ENCODE results near the gene FAM83E. TPM values are rescaled to one million over a fixed set of nuclear protein-coding genes. Genes with fewer than 3 reads are reported as not detected.
"Not testable (repeated sequence)": the region's sequence is repeated elsewhere in the genome, so short reads cannot be mapped to it uniquely, and the experiment has no call there.

The FAM83E gene
- 100 to 1,000 TPM; 180 to 247 TPM for total RNA-seq
- long read RNA-seq, transcript FAM83E-201 (5 exons, 1,926 nt) = major isoform, 43 of 113 reads
- long read RNA-seq, partial matches to known transcripts = 31 of 113 reads
- long read RNA-seq, other reads (novel, unspliced or antisense) = 39 of 113 reads

- intact Hi-C loops (cut with DNase I, micrococcal nuclease) = no loop called here
- ATAC-seq (peak; percentile 67), DNase-seq (peak; percentile 95 to 98)
These were observed at the start of gene FAM83E for GRCh38 chr19:48614436-48615230. Gene FAM83E, minus strand, starts transcription at chr19:48615076. Its CDS starts 1,704 bp downstream, at chr19:48613372.

GRCh38 chr19:48664476-48664875 lies 49.6 kb upstream of the FAM83E start:
- ATAC-seq (no peak), DNase-seq (no peak)
- intact Hi-C loops (cut with DNase I, micrococcal nuclease) = no loop called here

- no peak for DNase-seq
- intact Hi-C loops (cut with DNase I, micrococcal nuclease) = no loop called here
- ATAC-seq = no peak
These were observed 48.8 kb upstream of the FAM83E start for GRCh38 chr19:48663667-48664066.

DNA sequence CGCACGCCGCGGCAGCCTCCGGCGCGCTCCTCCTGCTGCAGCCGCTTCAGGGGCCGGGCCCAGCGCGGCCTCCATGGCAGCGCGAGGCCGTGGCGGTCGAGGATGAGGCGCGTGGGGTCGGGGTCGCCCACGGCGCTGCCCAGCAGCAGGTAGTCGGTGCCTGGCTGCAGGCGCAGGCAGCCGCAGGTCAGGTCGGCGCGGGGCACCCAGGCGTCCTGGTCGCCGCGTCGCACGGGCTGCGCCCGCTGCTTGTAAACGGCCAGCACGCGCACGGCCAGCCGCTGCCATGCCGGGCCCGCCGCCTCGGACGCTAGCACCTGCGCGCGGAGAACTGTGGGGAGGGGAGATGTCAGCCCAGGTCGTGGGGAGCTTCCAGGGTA lies 46.8 kb upstream of the FAM83E start:
- ATAC-seq (no peak), DNase-seq (no peak)
- intact Hi-C loops (cut with DNase I, micrococcal nuclease) = no loop called here

GRCh38 chr19:48660852-48661710 lies 46.2 kb upstream of the FAM83E start:
- ATAC-seq (peak; percentile 70), DNase-seq (peak; percentile 84 to 85)
- intact Hi-C loops (cut with DNase I, micrococcal nuclease) = no loop called here

DNA sequence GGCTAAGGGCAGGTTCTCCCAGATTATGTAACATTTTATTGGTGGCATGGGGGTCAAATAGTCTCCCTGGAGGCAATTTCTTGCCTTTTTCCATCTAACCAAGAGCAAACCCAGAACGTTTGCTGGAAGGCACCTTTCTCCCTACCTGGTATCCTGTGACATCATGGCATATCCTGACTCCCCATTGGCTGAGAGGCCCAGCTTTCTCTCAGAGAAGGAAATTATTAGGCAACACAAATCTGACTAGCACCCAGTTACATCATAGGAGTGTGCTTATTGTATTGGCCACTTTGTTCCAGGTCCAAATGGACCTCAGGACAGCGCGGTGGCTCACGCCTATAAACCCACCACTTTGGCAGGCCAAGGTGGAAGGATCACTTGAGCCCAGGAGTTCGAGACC lies 44.9 kb upstream of the FAM83E start:
- no peak for ATAC-seq
- intact Hi-C loops (cut with DNase I, micrococcal nuclease) = loop anchor here in 1 of 2 donors (10.0 kb wide), 1 partner anchor 185 kb away; no protein-coding TSS in a partner anchor
- DNase-seq = no peak

DNA sequence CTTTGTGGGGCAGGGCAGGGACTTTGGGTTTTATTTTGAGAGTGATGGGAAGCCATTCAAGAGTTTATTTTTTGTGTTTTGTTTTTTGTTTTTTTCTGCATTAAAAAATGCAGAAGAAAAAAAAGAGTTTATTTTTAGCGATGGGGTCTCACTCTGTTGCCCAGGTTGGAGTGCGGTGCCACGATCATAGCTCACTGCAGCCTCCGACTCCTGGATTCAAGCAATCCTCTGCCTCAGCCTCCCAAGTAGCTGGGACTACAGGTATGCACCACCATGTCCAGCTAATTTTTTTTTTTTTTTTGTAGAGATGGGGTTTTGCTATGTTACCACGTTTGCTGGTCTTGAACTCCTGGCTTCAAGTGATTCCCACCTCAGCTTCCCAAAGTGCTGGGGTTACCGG lies 43.6 kb upstream of the FAM83E start:
- ATAC-seq (no peak), DNase-seq (no peak)
- intact Hi-C loops (cut with DNase I, micrococcal nuclease) = loop anchor here in 1 of 2 donors (10.0 kb wide), 1 partner anchor 186 kb away; no protein-coding TSS in a partner anchor

GRCh38 chr19:48657828-48658227 lies 43.0 kb upstream of the FAM83E start:
- not testable (repeated sequence) for DNase-seq
- ATAC-seq = peak; percentile 78
- intact Hi-C loops (cut with DNase I, micrococcal nuclease) = loop anchor here in 1 of 2 donors (10.0 kb wide), 1 partner anchor 187 kb away; no protein-coding TSS in a partner anchor

GRCh38 chr19:48656840-48657474 lies 42.1 kb upstream of the FAM83E start:
- intact Hi-C loops (cut with DNase I, micrococcal nuclease) = loop anchor here in 1 of 2 donors (10.0 kb wide), 1 partner anchor 188 kb away; no protein-coding TSS in a partner anchor
- ATAC-seq (peak; percentile 47), DNase-seq (no peak)

DNA sequence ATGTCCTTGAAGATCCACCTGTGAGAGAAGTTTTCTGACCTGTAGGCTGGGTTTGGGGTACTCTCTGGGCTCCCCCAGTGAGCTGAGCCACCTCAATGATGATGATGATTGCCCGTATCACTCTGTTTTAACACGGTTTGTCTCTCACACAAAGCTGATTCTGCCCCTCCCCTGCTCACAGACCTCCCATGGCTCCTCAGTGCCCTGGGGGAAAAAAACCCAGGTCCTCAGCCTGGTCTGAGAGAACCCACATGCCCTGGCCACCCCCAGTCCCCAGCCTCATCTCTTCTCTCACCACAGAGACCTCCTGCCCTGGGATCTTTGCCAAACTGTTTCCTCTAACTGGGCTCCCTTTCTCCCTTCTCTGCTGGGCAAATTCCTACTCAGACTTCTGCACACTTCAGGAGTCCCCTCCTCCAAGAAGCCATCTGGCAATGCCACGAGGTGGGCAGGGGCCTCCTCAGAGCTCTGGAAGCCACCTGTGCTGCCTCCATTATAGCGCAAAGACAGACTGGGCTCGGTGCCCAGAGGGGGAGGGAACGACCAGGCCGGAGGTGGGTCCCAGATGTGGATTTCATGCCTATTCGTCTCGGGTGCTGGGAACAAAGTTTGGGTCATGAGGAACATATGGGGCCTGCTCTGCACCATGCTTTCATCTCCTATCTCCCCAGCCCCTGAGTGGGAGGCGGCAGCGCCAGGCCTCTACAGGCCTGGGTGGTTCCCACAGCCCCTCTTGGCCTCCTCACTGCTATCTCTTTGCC lies 39.6 kb upstream of the FAM83E start:
- DNase-seq (no peak), ATAC-seq (no peak)

GRCh38 chr19:48651683-48652048 lies 36.8 kb upstream of the FAM83E start:
- no peak for DNase-seq
- intact Hi-C loops (cut with DNase I, micrococcal nuclease) = loop anchor here in 1 of 2 donors (10.0 kb wide), 1 partner anchor 193 kb away; no protein-coding TSS in a partner anchor

More for the DNA sequence above, 39.6 kb upstream of the FAM83E start:
- intact Hi-C loops (cut with DNase I, micrococcal nuclease) = loop anchor here in 1 of 2 donors (10.0 kb wide), 1 partner anchor 190 kb away; no protein-coding TSS in a partner anchor

DNA sequence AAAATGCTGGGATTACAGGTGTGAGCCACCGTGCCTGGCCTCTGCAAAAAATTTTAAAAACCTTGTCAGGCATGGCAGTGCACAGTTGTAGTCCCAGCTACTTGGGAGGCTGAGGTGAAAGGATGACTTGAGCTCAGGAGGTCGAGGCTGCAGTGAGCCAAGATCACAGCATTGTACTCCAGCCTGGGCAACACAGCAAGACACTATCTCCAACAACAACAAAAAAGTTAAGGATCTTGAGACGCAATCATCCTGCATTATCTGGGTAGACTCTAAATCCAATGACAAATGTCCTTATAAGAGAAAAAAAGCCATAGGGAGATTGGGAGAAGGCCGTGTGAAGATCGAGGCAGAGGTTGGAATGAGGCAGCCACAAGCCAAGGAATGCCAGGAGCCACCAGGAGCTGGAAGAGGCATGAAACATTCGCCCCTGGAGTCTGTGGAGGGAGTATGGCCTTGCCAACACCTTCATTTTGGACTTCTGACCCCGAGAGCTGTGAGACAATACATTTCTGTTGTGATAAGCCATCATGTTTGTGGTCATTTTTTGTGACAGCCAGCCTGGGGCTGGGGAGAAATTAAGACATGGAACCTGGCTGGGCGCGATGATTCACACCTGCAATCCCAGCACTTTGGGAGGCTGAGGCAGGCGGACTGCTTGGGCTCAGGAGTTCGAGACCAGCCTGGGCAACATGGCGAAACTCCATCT lies 36.3 kb upstream of the FAM83E start:
- no peak for ATAC-seq
- no peak for DNase-seq
- intact Hi-C loops (cut with DNase I, micrococcal nuclease) = loop anchor here in 1 of 2 donors (10.0 kb wide), 1 partner anchor 194 kb away; no protein-coding TSS in a partner anchor

More at GRCh38 chr19:48651683-48652048, 36.8 kb upstream of the FAM83E start:
- ATAC-seq = no peak

DNA sequence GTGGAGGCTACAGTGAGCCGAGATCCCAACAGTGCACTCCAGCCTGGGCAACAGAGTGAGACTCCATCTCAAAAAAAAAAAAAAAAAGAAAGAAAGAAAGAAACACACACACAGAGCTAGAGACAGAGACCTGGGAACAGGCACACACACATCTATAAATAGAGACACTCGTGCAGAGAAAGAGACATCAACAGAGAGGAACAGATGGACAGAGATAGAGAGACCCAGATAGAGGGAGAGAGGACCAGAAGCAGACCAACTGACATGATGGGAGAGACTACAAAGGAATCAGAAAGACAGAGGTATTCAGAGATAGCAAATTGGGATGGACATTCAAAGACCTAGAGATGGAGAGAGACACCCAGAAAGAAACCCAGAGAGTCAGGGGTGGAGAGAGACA lies 33.3 kb upstream of the FAM83E start:
- ATAC-seq = no peak
- DNase-seq = no peak
- intact Hi-C loops (cut with DNase I, micrococcal nuclease) = no loop called here

DNA sequence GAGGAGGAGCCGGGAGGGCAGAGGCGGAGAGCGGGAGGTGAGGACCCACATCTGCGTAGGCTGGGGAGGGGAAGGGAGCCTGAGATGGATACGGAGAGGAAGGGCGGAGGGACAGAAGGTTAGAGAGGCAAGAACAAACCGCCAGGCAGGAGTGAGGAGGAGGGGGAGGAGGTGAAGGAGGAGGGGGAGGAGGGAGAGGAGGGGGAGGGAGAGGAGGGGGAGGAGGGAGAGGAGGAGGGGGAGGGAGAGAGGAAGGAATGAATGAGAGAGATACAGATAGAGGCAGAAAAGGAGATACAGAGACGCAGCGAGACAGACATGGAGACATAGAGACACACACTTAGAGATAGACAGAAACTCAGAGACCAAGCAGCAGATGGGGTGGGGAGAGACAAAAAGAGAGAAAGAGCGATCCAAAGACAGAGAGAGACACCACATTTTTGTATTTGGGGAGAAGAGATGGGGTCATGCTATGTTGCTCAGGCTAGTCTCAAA lies 31.9 kb upstream of the FAM83E start:
- DNase-seq (no peak), ATAC-seq (no peak)
- intact Hi-C loops (cut with DNase I, micrococcal nuclease) = no loop called here

DNA sequence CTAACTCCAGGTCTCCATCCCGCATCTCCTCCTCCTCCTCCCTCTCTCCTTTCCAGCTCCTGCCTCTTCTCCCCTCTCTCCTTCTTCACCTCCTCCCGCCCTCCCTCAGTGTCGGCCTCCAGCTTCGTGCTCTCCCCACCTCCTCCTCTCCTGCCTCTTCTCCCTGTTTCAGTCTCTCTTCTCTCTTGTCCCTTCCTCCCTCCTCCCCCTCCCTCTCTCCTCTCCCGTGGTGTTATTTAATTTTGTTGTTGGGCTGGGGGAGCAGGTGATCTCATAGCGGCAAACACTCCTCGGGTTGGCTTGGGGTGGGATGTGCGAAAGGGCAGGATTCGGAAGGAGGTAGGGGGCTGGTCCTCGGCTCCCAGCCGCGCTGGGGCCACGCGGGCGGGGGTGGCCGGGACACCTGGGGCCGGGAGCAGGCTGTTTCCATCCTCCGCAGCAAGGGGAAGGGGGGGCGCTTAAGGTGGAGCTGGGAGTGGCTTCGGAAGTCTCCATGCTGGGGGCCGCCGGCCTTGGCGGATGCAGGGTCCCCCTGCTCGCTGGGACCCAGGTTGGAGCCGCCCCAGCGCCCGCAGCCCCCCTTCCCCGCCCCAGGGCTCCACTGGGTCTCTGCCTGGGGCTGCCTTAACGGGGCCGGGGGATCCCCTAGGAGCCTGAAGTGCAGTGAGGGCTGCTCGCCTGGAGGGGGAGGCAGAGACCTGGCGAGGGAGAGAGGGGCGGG lies 31.3 kb upstream of the FAM83E start, which contains the start of gene CA11:
Gene CA11 (minus strand): TSS at position 187 of the 721 bp plus-strand sequence. CDS start 555 bp downstream, outside the sequence.
- intact Hi-C loops (cut with DNase I, micrococcal nuclease) = no loop called here
- peak; percentile 89 for ATAC-seq
- peak; percentile 86 to 87 for DNase-seq

DNA sequence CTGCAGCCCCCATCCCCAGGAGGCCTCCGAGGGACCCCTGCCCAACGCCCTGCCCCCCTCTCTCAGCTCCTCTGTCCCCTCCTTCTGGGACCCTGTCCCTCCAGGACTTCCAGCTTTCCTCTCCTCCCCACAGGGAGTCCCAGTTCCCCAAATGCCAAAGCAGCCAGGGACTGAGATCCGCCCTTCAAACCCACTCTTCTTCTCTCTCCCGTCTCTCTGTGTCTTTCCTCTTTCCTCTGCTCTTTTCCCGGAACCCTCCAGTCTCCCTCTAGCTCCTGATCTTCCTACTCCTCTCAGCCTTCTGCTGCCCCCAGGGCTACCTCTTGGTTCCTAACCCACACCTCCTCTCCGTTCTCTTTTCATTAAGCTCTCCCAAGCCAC lies 30.7 kb upstream of the FAM83E start:
- ATAC-seq (peak; percentile 4), DNase-seq (no peak)
- intact Hi-C loops (cut with DNase I, micrococcal nuclease) = no loop called here
